COLO668 (cell line): ENCODE measurements around the gene ST7.
"Not testable (repeated sequence)": the region's sequence is repeated elsewhere in the genome, so short reads cannot be mapped to it uniquely, and the experiment has no call there.

Source experiments
- DNase-seq: peaks from one replicate; lab custom pipeline; 2025; ENCODE audit not compliant: unreplicated experiment; lab: John Stamatoyannopoulos, UW

ST7 gene

GRCh38 chr7:117021366-117021765 lies 68.1 kb downstream of the ST7 start:
- DNase-seq = no peak

- no peak for DNase-seq
Observed at GRCh38 chr7:117021986-117022385, 68.7 kb downstream of the ST7 start.

GRCh38 chr7:117023325-117023854 lies 70.1 kb downstream of the ST7 start:
- DNase-seq = no peak

- DNase-seq = no peak
Observed at GRCh38 chr7:117024811-117025210, 71.5 kb downstream of the ST7 start.

- DNase-seq = no peak
Observed at GRCh38 chr7:117025891-117026290, 72.6 kb downstream of the ST7 start.

GRCh38 chr7:117030346-117030745 lies 77.0 kb downstream of the ST7 start:
- not testable (repeated sequence) for DNase-seq

GRCh38 chr7:117030793-117031192 lies 77.5 kb downstream of the ST7 start:
- DNase-seq = not testable (repeated sequence)

- no peak for DNase-seq
Observed at GRCh38 chr7:117032810-117033209, 79.5 kb downstream of the ST7 start.

GRCh38 chr7:117034851-117035464 lies 81.7 kb downstream of the ST7 start:
- DNase-seq = peak; percentile 12

- DNase-seq = no peak
Observed at GRCh38 chr7:117035465-117035862, 82.2 kb downstream of the ST7 start.

GRCh38 chr7:117036053-117036669 lies 82.9 kb downstream of the ST7 start:
- no peak for DNase-seq

- no peak for DNase-seq
Observed at GRCh38 chr7:117036836-117037235, 83.5 kb downstream of the ST7 start.

GRCh38 chr7:117038408-117038807 lies 85.1 kb downstream of the ST7 start:
- DNase-seq = no peak

- DNase-seq = no peak
Observed at GRCh38 chr7:117041007-117041406, 87.7 kb downstream of the ST7 start.

- no peak for DNase-seq
Observed at GRCh38 chr7:117041822-117042221, 88.5 kb downstream of the ST7 start.

- no peak for DNase-seq
Observed at GRCh38 chr7:117043108-117043825, 90.0 kb downstream of the ST7 start.

- DNase-seq = no peak
Observed at GRCh38 chr7:117044664-117045063, 91.4 kb downstream of the ST7 start.

- no peak for DNase-seq
Observed at GRCh38 chr7:117045927-117046710, 92.8 kb downstream of the ST7 start.

GRCh38 chr7:117047496-117047895 lies 94.2 kb downstream of the ST7 start:
- DNase-seq = no peak

GRCh38 chr7:117048114-117048866 lies 95.0 kb downstream of the ST7 start:
- DNase-seq = no peak

GRCh38 chr7:117048882-117049281 lies 95.6 kb downstream of the ST7 start:
- DNase-seq = no peak
